ENCODE data around the gene IFNAR2.
"Not testable (repeated sequence)": the region's sequence is repeated elsewhere in the genome, so short reads cannot be mapped to it uniquely, and the experiment has no call there.

GRCh38 chr21:33242846-33243245, 13.1 kb downstream of the IFNAR2 start:
- not testable (repeated sequence) for TF ChIP-seq EZH2phosphoT487 (IDR thresholded peaks at IDR 0.05; ENCODE audit: low read depth, severe bottlenecking, unreplicated experiment); CTCF (IDR thresholded peaks at IDR 0.05; ENCODE audit: poor library complexity)

Measured in hepatocyte (in vitro differentiated cells).